NCI-H1048 (cell line): ENCODE measurements around the gene FGFR2.
A peak's percentile ranks its signal among the peaks of the same experiment; 100 is the strongest.
"Not testable (repeated sequence)": the region's sequence is repeated elsewhere in the genome, so short reads cannot be mapped to it uniquely, and the experiment has no call there.

ENCODE experiments used
- DNase-seq: peaks from one replicate; lab custom pipeline; 2025; lab: John Stamatoyannopoulos, UW

The FGFR2 gene

GRCh38 chr10:121524157-121524817 lies 74.0 kb downstream of the FGFR2 start:
- DNase-seq: no peak

- no peak for DNase-seq
Measured at GRCh38 chr10:121522831-121523230, 75.4 kb downstream of the FGFR2 start.

GRCh38 chr10:121521794-121522556 lies 76.3 kb downstream of the FGFR2 start:
- DNase-seq: no peak

GRCh38 chr10:121520526-121520925 lies 77.7 kb downstream of the FGFR2 start:
- DNase-seq: not testable (repeated sequence)

GRCh38 chr10:121519901-121520493 lies 78.2 kb downstream of the FGFR2 start:
- no peak for DNase-seq

GRCh38 chr10:121519411-121519810 lies 78.8 kb downstream of the FGFR2 start:
- no peak for DNase-seq

GRCh38 chr10:121518333-121518732 lies 79.9 kb downstream of the FGFR2 start:
- DNase-seq: no peak

- no peak for DNase-seq
Measured at GRCh38 chr10:121516093-121516865, 82.0 kb downstream of the FGFR2 start.

GRCh38 chr10:121514141-121514865 lies 83.9 kb downstream of the FGFR2 start:
- DNase-seq: no peak

GRCh38 chr10:121511943-121512342 lies 86.3 kb downstream of the FGFR2 start:
- DNase-seq: no peak

- DNase-seq: no peak
Measured at GRCh38 chr10:121511460-121511859, 86.8 kb downstream of the FGFR2 start.

- DNase-seq: no peak
Measured at GRCh38 chr10:121510201-121510771, 88.0 kb downstream of the FGFR2 start.

- DNase-seq: no peak
Measured at GRCh38 chr10:121509796-121510195, 88.4 kb downstream of the FGFR2 start.

GRCh38 chr10:121509112-121509511 lies 89.1 kb downstream of the FGFR2 start:
- DNase-seq: no peak

GRCh38 chr10:121503587-121504051 lies 94.6 kb downstream of the FGFR2 start:
- no peak for DNase-seq

GRCh38 chr10:121501796-121502195 lies 96.4 kb downstream of the FGFR2 start:
- peak; percentile 72 for DNase-seq

GRCh38 chr10:121500701-121501332 lies 97.4 kb downstream of the FGFR2 start:
- peak; percentile 27 for DNase-seq

- no peak for DNase-seq
Measured at GRCh38 chr10:121497513-121498470, 100.5 kb downstream of the FGFR2 start.

- no peak for DNase-seq
Measured at GRCh38 chr10:121495719-121496118, 102.5 kb downstream of the FGFR2 start.

- no peak for DNase-seq
Measured at GRCh38 chr10:121494296-121494695, 103.9 kb downstream of the FGFR2 start.
